ENCODE data around the gene NSMCE1. TPM values are rescaled to one million over a fixed set of nuclear protein-coding genes. Genes with fewer than 3 reads are reported as not detected.

The NSMCE1 gene
- total RNA-seq, 1 experiment from 2014 or later: 19.3 TPM

GRCh38 chr16:27291722-27292240 is 23.2 kb upstream of the NSMCE1 start:
- Histone ChIP-seq H2BK5ac (ENCODE audit: insufficient read length, low read length) (no peak overlapping the region), H4K91ac (ENCODE audit: insufficient read length, low read depth, low read length) (no peak overlapping the region), H2BK15ac (ENCODE audit: low read depth, low read length) (no peak overlapping the region), H2BK20ac (ENCODE audit: low read depth, low read length, poor library complexity, severe bottlenecking) (no peak overlapping the region), H2BK12ac (ENCODE audit: insufficient read length, low read depth, low read length) (no peak overlapping the region), H3K27ac (ENCODE audit: insufficient read length, low read depth, low read length) (no peak overlapping the region), H3K4me2 (ENCODE audit: insufficient read depth, insufficient read length, low read length) (no peak overlapping the region), H3K27me3 (ENCODE audit: insufficient read depth, low read length) (no peaks in the 10 kb centered on the region), H3K14ac (ENCODE audit: insufficient read depth, low read length) (no peak overlapping the region), H3T11ph (ENCODE audit: low read length) (no peak overlapping the region), H4K5ac (ENCODE audit: insufficient read length, low read depth, low read length) (no peak overlapping the region), H3K79me2 (ENCODE audit: insufficient read depth, low read length) (no peaks in the 10 kb centered on the region), H2BK120ac (ENCODE audit: low read depth, low read length, poor library complexity, severe bottlenecking) (no peak overlapping the region), H3K23ac (ENCODE audit: insufficient read length, low read depth, low read length) (no peak overlapping the region), H4K20me1 (ENCODE audit: control insufficient read depth, insufficient read depth, insufficient read length) (no peaks in the 10 kb centered on the region), H3K79me1 (ENCODE audit: insufficient read depth, low read depth, low read length, poor library complexity, severe bottlenecking) (no peaks in the 10 kb centered on the region), H3K23me2 (ENCODE audit: insufficient read length, low read depth, low read length, poor library complexity, severe bottlenecking) (no peaks in the 10 kb centered on the region), H2AK5ac (ENCODE audit: insufficient read length, low read length) (no peak overlapping the region), H3K9me3 (ENCODE audit: control insufficient read depth, low read depth, low read length) (no peaks in the 10 kb centered on the region), H3K56ac (ENCODE audit: insufficient read length, low read depth, low read length) (no peak overlapping the region), H3K18ac (ENCODE audit: insufficient read length, low read depth, low read length) (no peak overlapping the region), H2AFZ (ENCODE audit: low read length) (no peak overlapping the region), H3K4me1 (ENCODE audit: insufficient read depth, low read length) (no peaks in the 10 kb centered on the region), H4K8ac (replicated peaks; ENCODE audit: insufficient read length, low read depth, low read length) (no peak overlapping the region), H3K4ac (ENCODE audit: low read depth, low read length) (no peak overlapping the region), H3K9ac (ENCODE audit: extremely low read depth, insufficient read length, low read length) (no peak overlapping the region)
- Mint-ChIP-seq H3K27ac (no peak overlapping the region), H3K36me3 (ENCODE audit: insufficient read depth in 1 of 3, low read depth in 3 of 3) (no peaks in the 10 kb centered on the region), H3K9me3 (no peaks in the 10 kb centered on the region), H3K27me3 (ENCODE audit: low read depth) (no peaks in the 10 kb centered on the region), H3K4me3 (no peak overlapping the region), H3K4me1 (no peaks in the 10 kb centered on the region)
- no peak for TF ChIP-seq CTCF (conservative IDR thresholded peaks at IDR 0.05)
- no CpG with 5 or more reads among the region's 4 CpGs for WGBS (ENCODE audit: extremely low coverage, insufficient read length, low lambda C conversion rate)
- DNase-seq: no peak

All from H9 (cell line).